ENCODE data around the gene UPK3A.

Gene UPK3A

DNA sequence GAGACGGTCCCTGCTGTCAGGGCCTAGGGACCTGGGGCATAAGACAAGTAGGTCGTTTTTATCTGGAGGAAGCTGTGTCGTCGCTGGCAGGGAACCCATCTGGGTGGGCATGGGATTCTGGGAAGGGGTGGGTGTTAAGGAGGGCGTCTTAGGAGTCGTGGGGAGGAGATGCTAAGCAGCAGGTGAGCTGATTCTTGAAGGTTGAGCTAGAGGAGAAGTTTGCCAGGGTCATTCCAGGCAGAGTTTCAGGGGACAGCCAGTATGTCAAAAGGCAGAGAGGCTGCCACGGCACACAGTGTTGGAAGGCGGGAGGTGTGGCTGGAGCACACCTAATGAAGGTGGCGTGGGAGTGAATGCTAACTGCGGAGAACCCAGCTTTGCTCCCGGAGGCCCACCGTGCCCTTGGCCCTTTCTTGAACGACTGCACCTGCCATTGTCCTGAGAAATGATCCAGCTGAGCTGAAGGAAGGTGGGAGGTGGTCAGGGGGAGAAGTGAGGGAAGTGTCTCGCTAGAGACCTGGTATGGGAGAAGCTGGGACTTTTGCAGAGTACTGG is 26.3 kb downstream of the UPK3A start:
- TF ChIP-seq, protein P1, sequence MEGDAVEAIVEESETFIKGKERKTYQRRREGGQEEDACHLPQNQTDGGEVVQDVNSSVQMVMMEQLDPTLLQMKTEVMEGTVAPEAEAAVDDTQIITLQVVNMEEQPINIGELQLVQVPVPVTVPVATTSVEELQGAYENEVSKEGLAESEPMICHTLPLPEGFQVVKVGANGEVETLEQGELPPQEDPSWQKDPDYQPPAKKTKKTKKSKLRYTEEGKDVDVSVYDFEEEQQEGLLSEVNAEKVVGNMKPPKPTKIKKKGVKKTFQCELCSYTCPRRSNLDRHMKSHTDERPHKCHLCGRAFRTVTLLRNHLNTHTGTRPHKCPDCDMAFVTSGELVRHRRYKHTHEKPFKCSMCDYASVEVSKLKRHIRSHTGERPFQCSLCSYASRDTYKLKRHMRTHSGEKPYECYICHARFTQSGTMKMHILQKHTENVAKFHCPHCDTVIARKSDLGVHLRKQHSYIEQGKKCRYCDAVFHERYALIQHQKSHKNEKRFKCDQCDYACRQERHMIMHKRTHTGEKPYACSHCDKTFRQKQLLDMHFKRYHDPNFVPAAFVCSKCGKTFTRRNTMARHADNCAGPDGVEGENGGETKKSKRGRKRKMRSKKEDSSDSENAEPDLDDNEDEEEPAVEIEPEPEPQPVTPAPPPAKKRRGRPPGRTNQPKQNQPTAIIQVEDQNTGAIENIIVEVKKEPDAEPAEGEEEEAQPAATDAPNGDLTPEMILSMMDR (conservative IDR thresholded peaks at IDR 0.05; ENCODE audit: control insufficient read depth, insufficient read depth, low read depth, low read length) = no peak
- peak overlapping the region; percentile 66 for H3K4me3 ChIP-seq (ENCODE audit: control insufficient read depth, low read depth, low read length)
- no peak for DNase-seq (ENCODE audit: low read depth)

DNA sequence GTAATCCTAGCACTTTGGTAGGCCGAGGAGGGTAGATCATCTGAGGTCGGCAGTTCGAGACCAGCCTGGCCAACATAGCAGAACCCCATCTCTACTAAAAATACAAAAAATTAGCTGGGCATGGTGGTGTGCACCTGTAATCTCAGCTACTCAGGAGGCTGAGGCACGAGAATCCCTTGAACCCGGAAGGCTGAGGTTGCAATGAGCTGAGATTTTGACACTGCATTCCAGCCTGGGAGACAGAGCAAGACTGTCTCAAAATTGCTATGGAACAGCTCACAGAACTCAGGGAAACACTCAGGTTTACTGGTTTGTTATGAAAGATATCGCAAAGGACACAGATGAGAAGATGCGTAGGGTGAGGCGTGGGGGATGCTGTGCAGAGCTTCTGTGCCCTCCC is 27.7 kb downstream of the UPK3A start:
- DNase-seq (ENCODE audit: low read depth) = no peak
- TF ChIP-seq, protein P1 (conservative IDR thresholded peaks at IDR 0.05; ENCODE audit: control insufficient read depth, insufficient read depth, low read depth, low read length) = no peak

DNA sequence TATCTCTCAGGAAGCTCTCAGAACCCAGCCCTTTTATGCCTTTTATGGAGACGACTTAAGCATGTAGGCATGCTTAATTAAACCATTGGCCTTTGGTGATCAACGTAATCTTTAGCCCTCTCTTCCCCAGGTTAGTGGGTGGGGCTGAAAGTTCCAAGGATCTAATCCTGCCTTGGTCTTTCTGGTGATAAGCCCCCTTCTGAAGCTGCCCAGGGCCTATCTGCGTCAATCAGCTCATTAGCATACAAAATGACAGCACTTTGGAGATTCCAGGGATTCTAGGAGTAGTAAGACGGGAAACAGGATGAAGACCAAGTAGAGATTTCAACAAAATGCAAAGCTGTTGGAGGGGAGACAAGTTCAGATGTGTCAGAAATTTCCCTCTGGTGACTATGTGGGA is 28.1 kb downstream of the UPK3A start:
- TF ChIP-seq, protein P1 (conservative IDR thresholded peaks at IDR 0.05; ENCODE audit: control insufficient read depth, insufficient read depth, low read depth, low read length) = no peak

More for the DNA sequence above, 27.7 kb downstream of the UPK3A start:
- H3K4me3 ChIP-seq (ENCODE audit: control insufficient read depth, low read depth, low read length) = no peak overlapping the region

DNA sequence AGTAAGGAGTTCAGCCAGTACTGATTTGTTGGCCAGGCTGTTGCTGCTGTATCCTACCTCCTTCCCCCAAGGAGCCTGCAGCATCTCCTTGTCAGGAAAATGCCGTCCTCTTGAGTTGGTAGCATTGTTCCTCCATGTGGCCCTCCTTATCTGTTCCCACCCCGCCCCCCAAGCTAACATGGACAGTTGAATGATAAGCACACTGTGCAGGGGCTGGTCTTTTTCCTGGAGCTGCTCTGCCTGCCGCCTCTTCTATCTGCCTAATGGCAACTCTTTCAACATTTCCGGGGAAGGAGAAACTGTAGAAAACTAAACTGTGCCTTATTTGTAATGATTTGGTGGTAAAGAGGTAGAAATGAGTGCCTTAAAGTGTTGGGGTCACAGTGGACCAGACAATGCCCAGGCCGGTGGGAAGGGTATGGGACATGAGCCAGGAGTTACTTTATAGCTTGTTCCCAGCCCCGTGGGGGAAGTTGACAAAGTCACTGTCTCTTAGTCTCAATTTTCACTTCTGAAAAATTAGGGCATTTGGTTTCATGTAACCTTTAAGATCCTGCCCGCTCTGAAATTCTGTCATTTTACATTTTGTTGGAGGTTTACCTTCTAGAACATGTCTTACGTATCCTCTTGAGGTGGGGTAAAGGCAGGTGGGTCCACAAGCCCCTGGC is 29.4 kb downstream of the UPK3A start:
- H3K4me3 ChIP-seq (ENCODE audit: control insufficient read depth, low read depth, low read length) = no peak overlapping the region
- TF ChIP-seq, protein P1 (conservative IDR thresholded peaks at IDR 0.05; ENCODE audit: control insufficient read depth, insufficient read depth, low read depth, low read length) = no peak
- no peak for DNase-seq (ENCODE audit: low read depth)

More for the DNA sequence above, 28.1 kb downstream of the UPK3A start:
- no peak overlapping the region for H3K4me3 ChIP-seq (ENCODE audit: control insufficient read depth, low read depth, low read length)
- no peak for DNase-seq (ENCODE audit: low read depth)

DNA sequence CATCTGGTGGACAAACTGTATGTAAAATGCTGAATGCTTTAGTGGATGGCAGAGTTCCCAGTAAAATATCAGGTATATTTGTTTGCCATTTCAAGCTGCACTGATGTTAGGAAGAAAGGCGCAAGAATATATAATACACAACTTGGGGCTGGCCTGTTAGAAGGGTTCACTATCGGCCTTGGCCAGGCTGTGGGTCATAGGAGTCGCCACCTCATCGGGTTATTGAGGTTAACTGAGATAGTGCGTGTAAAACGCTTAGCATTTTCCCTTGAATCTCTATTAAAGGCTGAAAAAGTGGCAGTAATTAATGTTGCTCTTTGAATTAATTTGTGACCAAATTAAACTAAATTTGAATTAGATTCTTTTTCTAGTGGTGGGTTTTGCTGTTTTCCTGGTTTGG is 30.0 kb downstream of the UPK3A start:
- no peak for DNase-seq (ENCODE audit: low read depth)
- TF ChIP-seq, protein P1 (conservative IDR thresholded peaks at IDR 0.05; ENCODE audit: control insufficient read depth, insufficient read depth, low read depth, low read length) = no peak
- no peak overlapping the region for H3K4me3 ChIP-seq (ENCODE audit: control insufficient read depth, low read depth, low read length)

DNA sequence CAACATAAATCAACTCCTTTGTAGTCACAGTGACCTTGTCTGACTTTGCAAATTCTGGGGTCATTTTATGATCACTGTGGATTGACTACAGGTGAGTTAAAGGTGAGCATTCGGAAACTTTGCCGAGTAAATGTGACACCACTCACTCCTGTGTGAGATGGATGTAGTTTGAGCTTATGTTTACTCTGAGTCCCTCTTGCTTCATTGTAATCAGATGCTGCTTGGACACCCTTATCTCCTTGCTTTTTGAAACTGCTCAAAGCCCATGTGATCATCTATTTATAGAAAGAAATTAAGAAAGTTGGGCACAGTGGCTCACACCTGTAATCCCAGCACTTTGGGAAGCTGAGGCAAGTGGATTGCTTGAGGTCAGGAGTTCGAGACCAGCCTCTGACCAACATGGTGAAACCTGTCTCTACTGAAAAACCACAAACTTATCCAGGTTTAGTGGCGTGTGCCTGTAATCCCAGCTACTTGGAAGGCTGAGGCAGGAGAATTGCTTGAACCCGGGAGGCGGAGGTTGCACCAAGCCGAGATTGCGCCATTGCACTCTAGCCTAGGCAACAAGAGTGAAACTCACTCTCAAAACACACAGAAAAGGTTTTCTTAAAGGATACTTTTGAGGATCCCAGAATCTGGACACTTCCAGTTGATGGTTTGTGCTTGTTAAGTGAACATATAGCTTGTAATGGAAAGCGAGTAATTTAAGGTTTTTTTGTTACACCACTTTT is 32.2 kb downstream of the UPK3A start:
- DNase-seq (ENCODE audit: low read depth) = no peak
- H3K4me3 ChIP-seq (ENCODE audit: control insufficient read depth, low read depth, low read length) = no peak overlapping the region
- TF ChIP-seq, protein P1 (conservative IDR thresholded peaks at IDR 0.05; ENCODE audit: control insufficient read depth, insufficient read depth, low read depth, low read length) = no peak
